Activated T-helper 1 cell treated with anti-CD3 and anti-CD28 coated beads, Interleukin-2, amount 50 U/mL, for 16 hours (primary cell): ENCODE data around the gene TARS1.
"Not testable (repeated sequence)": the region's sequence is repeated elsewhere in the genome, so short reads cannot be mapped to it uniquely, and the experiment has no call there.

Source experiments
- DNase-seq, 2 donors: peaks; one replicate each; pipeline ENCODE4 v3.0.0-alpha.2; 2020; ENCODE audit warnings: low read depth in 1 of 2, low spot score in 1 of 2

The TARS1 gene

DNA sequence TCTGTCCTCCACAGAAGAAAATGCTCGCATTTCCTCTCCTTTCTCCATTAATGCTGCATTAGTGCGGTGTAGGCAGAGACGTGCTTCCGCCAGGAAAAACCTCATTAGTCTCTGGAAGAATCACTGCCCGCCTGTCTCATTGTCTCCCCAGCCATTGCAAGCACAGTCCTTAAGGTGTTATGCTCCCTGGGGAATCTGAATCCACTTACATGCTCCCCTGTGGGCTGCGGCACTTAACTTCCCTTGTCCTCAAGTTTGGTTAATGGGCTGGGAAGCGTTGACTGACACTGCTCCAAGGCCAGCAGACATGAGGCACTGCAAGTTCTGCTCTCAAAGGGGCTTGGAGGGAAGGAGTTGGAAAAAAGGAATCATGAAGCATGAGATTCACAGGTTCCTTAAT lies 41.6 kb downstream of the TARS1 start:
- no peak for DNase-seq

DNA sequence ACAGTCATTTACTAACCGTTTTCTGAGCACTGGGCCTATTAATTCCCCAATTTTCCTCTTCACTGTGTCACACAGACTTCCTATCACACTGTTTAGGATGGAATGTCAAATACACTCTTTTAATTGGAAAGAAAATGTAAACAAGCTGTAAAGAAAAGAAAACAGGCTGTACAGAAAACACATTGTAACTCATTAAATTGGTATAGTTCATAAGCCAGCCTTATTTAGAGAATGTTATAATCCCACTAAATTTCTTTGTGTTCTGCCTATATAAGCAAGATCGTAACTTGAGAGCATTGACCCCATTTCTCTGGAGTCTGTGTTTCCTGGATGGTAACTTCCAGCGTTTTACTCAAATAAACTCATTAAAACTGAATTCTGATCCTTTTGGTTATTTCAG lies 46.5 kb downstream of the TARS1 start:
- DNase-seq = no peak

DNA sequence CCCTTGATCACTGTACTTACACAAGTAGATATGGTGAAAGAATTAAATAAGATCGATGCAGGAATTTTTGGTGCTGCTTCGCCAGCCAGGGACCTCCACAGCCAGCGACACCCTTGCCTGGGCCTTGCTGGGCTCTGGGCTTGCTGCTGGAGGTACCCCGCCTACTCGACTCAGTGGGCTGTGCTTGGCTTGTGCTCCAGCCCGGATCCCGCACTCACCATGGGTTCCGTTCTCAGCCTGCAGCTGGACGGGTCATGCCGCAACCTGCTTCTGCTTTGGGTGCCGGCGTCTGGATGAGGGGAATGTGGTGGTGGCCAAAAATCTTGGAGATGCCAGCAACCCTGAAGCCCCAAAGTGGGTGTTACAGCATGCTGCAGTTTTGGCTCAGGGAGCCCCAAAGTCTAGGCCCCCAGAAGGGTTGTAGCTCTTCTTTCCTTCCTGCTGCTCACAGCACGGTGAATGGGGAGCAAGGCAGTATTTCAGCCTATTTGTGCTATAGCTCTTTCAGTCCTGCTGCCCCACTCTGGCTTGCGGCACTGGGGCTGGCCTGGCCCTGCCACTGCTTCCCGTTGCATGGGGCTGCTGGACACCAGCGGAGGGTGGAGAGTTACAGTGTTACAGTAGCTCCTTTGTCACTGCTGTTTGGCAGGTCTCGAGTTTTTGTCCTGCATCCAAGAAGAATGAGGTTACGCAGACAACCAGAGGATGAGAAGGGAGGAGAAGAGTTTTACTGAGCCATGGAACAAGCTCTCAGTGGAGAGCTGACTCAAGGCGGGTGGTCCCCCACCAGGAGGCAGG lies 48.0 kb downstream of the TARS1 start:
- DNase-seq = no peak

DNA sequence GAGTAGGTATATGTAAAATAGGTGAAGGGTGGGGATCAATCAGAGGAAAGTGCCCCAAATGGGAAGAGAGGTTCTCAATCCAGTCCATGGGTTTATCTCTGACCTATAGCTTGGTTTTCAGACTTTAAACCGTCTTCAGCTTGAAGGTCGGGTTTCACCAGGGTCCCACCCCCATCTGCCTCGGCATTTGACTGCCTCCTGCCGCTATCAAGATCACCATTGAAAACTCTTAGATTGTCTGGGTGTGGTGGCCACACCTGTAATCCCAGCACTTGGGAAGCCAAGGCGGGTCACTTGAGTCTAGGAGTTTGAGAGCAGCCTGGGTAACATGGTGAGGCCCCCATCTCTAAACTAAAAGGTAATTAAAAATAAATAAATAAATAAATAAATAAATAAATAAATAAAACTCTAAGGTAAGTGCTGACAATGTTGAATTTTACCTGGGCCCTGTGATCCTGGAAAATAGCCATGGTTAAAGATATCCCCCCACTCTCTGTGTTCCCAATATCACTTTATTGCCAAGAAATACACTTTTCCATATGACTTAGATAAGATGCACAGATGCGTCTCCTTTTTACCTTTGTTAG lies 48.8 kb downstream of the TARS1 start:
- no peak for DNase-seq

DNA sequence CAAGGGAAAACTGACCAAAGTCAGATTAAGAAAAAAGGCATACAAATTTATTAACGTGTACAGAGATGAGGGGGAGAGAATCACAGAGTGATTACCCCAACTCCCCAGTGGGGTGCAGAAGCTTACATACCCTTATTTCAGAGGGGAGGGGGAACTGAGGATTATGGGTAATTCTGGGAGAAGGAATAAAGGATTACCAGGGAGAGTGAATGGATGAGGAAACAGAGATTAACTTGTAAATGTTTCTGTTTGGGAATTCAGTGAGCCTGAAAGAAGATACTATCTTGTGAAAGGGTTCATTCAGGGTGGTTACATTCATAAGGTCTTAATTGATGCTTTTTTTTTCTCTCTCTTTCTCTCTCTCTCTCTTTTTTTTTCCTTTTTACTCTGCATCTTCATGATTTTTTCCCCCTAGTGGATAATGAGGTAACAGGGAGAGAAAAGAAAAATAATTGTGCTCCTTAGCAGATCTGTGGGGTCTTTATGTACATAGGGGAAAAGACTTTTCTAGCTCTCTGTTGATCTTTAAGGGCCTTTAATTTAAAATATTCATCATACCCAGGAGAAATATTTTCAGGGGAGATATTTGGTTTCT lies 49.4 kb downstream of the TARS1 start:
- DNase-seq = no peak

DNA sequence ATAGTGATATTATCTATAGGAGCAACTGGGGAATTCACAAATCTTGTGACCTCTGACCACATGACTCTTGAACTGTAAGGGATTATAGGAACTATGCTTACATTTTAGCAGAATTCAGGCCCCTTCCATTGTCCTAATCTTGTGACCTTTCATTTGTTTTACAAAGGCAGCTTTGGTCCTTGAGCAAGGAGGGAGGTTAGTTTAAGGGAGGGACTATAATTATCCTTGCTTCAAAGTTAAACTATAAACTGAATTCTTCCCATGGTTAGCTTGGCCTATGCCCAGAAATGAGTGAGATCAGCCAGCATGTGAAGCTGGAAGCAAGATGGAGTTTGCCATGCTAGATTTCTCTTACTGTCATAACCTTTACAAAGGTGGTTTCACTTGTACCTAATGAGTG lies 51.2 kb downstream of the TARS1 start:
- no peak for DNase-seq

DNA sequence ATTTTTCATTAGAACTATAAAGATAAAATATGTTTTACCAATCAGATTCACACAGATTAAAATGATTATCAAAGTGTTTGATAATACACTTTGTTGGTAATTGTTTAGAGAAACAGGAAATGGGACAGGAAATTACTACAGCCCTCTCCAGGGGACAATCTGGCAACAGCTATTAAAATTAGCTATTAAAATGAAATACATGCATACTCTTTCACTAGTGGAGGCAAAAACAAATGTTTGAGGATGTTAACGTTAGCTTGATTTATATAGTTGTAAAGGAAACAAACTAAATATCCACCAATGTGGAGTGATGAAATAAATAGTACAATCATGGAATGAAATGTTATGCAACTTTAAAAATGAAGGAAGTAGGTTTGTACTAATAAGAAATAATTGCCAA lies 53.7 kb downstream of the TARS1 start:
- DNase-seq = no peak

DNA sequence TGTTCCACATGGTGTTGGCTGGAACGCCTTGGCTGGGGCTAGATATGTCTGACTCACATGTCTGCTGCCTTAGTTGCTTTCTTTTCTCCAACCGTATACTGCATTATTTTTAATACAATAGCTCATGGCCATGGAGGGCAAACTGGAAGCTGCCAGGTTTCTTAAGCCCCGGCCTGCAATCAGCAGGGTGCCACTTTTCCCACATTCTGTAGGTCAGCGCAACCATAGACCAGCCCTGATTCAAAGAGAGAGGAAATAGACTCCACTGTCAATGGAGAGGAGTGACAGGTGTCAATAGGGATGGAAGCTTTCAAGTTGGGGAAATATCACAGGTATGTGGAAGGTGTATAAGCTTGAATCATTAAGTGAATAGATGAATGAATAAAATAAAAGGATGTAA lies 60.5 kb downstream of the TARS1 start:
- no peak for DNase-seq

DNA sequence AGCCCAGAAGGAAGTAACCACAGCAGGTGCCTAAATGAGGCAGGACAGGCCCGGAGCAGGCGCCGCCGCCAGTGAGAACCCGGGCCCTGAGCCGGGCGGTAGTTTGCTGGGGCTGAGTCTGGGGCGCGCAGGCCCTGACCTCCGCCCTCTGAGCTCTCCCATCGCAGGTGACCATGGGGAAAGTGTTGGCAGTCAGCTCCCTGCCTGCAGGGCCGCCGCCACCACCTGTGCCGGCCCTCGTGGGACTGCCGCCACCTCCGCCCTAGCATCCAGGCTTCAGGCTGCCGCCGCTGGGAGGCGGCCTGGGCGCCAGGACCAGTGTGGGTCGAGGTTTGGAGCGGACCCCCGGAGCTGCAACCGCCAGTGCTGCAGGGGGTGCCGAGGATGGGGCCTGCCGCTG lies 61.1 kb downstream of the TARS1 start:
- DNase-seq = no peak

DNA sequence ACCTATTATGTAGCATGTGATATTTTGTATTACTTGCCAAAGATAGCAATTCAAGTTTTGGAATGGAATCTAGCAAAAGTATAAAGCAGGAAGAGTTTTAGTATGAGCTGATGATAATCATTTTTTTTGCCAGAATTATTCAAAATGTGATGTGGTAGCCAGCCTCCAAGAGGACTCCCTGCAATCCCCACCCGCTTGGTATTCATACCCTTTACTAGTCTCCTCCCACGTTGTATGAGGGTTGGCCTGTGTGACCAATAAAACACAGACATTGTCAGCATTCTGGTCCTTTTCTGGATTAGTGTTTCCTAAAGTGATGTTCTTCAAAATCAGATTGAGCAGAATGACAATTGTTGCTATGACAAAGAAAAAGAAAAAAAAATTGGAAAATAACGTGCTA lies 63.8 kb downstream of the TARS1 start:
- DNase-seq = no peak

DNA sequence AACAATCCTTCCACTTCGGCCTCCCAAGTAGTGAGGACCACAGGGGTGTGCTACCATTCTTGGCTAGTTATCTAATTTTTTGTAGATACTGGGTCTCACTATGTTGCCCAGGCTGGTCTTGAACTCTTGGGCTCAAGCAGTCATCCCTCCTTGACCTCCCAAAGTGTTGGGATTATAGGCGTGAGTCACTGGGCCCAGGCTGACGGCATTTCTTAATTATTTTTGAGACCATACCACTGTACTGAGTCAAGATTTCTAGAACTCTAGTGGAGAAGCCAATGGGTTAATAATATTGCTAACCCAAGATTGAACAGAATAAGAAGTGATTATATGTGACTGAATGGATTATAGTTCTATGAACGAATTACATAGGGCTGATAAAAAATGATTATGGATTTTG lies 66.7 kb downstream of the TARS1 start:
- no peak for DNase-seq

DNA sequence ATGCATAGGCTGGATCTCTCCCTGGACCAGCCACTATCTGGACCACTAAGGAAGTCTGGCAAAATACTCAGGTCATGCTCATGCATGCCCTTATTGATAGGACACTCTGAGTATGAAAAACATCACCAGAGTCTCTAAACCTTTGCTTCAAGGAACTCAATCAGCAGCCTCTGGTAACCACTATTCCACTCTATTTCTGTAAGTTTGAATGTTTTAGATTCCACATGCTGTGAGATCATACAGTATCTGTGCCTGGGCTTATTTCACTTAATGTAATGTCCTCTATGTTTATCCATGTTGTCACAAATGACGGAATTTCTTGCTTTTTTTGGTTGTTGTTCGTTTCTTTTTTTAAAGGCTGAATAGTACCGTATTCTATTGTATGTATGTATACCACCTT lies 68.3 kb downstream of the TARS1 start:
- DNase-seq = no peak

DNA sequence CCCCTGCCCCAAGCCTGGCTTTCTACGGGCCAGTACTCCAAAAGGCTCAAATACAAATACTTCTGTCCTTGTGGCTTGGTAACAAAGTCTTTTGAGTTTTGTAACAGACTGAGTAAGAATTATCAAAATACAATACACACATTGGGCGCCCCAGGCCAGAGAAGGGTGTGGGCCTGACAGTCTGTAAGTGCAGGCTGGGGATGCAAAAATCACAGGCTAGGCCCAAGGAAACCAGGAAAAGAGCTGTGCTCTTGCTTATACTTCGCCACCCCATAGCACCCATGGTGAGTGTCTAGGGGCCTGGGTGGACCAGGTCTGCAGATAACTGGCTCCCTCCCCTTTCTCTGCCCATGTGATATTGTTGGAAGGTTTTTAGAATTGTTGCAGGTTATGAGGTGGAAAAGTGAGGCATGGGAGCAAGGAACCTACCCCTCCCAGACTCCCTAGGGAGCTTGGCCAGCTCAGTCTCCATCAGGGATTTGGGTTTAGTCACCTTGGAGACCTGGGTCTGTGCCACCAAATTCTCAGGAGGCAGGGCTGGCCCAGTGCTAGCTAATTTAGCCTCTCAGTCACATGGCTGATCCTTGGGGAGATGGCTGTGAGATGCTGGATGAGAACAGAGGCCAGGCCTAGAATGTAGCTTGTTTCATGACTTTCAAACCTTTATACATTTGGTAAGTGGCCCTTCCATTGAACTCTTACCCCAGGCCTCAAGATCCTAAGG lies 72.9 kb downstream of the TARS1 start:
- no peak for DNase-seq

DNA sequence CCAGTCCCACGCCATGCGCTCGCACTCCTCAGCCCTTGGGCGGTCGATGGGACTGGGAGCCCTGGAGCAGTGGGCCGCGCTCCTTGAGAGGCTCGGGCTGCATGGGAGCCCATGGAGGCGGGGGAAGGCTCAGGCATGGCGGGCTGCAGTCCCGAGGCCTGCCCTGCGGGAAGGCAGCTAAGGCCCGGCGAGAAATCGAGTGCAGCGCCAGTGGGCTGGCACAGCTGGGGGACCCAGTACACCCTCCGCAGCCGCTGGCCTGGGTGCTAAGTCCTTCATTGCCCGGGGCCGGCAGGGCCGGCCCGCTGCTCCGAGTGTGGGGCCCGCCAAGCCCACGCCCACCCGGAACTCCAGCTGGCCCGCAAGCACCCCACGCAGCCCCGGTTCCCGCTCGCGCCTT lies 74.6 kb downstream of the TARS1 start:
- not testable (repeated sequence) for DNase-seq

DNA sequence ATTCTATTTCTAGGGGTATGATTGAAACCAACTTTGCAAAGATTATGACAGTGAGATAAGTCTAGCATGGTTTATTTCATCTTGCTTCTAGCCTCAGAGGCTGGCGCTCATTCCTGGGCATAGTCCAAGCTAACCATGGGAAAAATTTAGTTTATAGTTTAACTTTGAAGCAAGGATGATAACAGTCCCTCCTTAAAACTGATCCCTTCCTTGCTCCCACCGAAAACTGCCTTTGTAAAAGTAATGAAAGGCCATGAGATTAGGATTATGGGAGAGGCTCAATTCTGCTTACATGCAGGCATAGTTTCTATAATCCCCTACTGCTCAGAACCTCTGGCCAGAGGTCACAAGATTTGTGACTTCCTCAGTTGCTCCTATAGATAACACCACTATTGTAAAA lies 75.7 kb downstream of the TARS1 start:
- DNase-seq = no peak
